BLaER1 (cell line): Measurements from ENCODE around the gene ADCY6.
"Not testable (repeated sequence)": the region's sequence is repeated elsewhere in the genome, so short reads cannot be mapped to it uniquely, and the experiment has no call there.

Source experiments
- H3K27ac ChIP-seq: shearing (Covaris generic); formaldehyde crosslinking; 2 replicates; pipeline ENCODE4 v1.8.1; 2022
- H3K27me3 ChIP-seq: shearing (Covaris generic); formaldehyde crosslinking; 2 replicates; pipeline ENCODE4 v1.8.1; 2022
- H3K36me3 ChIP-seq: shearing (Covaris generic); formaldehyde crosslinking; 2 replicates; pipeline ENCODE4 v1.8.1; 2022
- H3K4me1 ChIP-seq: shearing (Covaris generic); formaldehyde crosslinking; 2 replicates; pipeline ENCODE4 v1.8.1; 2022
- H3K4me2 ChIP-seq: shearing (Covaris generic); formaldehyde crosslinking; 2 replicates; pipeline ENCODE4 v1.8.1; 2022
- H3K4me3 ChIP-seq: shearing (Covaris generic); formaldehyde crosslinking; 2 replicates; pipeline ENCODE4 v1.8.1; 2022
- H3K9ac ChIP-seq: shearing (Covaris generic); formaldehyde crosslinking; 2 replicates; pipeline ENCODE4 v1.8.1; 2022
- H3K9me3 ChIP-seq: shearing (Covaris generic); formaldehyde crosslinking; 2 replicates; pipeline ENCODE4 v1.8.1; 2022
- H4K20me1 ChIP-seq: shearing (Covaris generic); formaldehyde crosslinking; 2 replicates; pipeline ENCODE4 v1.8.1; 2022
- Cebpa-rat ChIP-seq: shearing (Covaris generic); IDR thresholded peaks from 2 replicates; pipeline ENCODE4 v1.8.1; 2022

Gene ADCY6

DNA sequence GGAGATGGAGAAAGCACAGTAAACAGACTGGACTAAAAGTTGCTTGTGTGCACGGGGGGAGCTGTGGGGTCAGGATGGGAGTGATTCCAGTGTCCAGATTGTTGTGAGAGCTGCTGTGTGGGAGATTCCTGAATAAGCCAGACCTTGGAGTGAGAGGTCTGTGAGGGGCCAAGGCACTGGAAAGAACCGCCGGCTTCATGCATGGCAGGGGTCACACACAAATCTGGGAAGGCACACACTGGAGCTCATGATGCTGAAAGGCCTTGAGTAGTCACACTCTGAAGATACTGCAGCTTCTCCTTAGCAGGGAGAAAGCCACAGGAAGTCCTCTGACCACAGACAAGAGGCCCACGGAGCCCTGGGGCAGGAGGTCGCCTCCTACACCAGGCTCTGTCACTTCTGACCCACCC lies 23.1 kb downstream of the ADCY6 start:
- TF ChIP-seq Cebpa-rat = no peak
- Histone ChIP-seq H3K4me2 (peak overlapping the region; percentile 81), H3K4me1 (peaks cover 52% of the 10 kb centered on the region), H3K9ac (peak overlapping the region; percentile 39), H3K27ac (peak overlapping the region; percentile 60), H3K4me3 (no peak overlapping the region), H3K27me3 (no peaks in the 10 kb centered on the region), H3K36me3 (peaks cover 60% of the 10 kb centered on the region), H3K9me3 (no peaks in the 10 kb centered on the region), H4K20me1 (no peaks in the 10 kb centered on the region)

DNA sequence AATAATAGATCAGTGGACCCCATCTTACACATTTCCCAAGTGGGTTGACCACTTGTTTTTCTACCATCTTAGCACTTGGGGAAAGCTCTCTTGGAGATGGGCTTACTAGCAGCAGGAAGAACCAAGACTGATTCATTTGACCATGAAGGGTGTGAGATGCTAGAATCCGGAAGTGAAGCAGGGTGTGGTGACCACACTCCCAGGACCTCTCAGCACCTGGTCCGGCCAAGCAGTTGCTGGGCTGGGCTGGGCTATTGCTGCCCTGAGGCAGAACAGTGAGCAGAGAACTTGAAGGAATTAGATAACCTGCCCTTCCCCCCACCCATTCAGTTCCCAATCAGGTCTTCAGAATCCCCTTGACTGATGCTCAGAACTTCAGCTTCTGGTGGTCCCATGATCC lies 24.4 kb downstream of the ADCY6 start:
- no peak overlapping the region for H3K27ac ChIP-seq
- H3K4me2 ChIP-seq = no peak overlapping the region
- no peaks in the 10 kb centered on the region for H3K9me3 ChIP-seq
- no peak overlapping the region for H3K9ac ChIP-seq
- H3K4me1 ChIP-seq = peaks cover 52% of the 10 kb centered on the region
- no peak overlapping the region for H3K4me3 ChIP-seq
- H3K27me3 ChIP-seq = no peaks in the 10 kb centered on the region
- no peak for TF ChIP-seq Cebpa-rat
- no peaks in the 10 kb centered on the region for H4K20me1 ChIP-seq
- H3K36me3 ChIP-seq = peaks cover 51% of the 10 kb centered on the region

DNA sequence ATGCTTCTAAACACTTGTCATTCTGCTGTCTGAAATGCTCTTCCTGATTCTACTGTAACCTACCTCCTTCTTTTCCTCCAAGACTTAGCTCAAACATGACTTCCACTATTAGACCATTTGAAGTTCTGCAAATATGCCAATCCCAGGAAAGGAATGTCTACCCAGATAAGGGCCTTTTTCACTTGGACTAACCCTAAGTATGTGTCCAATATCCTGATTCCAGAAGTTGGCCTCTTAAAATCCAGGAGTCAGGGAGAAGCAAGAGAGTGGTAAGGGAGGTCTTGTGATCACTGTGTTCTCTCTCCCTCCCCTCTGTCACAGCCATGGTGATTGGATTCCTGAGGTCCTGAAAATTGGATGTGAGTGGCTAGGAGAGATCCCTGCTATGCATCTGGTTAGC lies 30.2 kb downstream of the ADCY6 start:
- no peak overlapping the region for H3K4me2 ChIP-seq
- no peak overlapping the region for H3K27ac ChIP-seq
- no peaks in the 10 kb centered on the region for H3K36me3 ChIP-seq
- H3K4me1 ChIP-seq = peaks cover 17% of the 10 kb centered on the region
- H4K20me1 ChIP-seq = no peaks in the 10 kb centered on the region
- no peak overlapping the region for H3K4me3 ChIP-seq
- no peak for TF ChIP-seq Cebpa-rat
- H3K27me3 ChIP-seq = no peaks in the 10 kb centered on the region
- no peaks in the 10 kb centered on the region for H3K9me3 ChIP-seq
- no peak overlapping the region for H3K9ac ChIP-seq

DNA sequence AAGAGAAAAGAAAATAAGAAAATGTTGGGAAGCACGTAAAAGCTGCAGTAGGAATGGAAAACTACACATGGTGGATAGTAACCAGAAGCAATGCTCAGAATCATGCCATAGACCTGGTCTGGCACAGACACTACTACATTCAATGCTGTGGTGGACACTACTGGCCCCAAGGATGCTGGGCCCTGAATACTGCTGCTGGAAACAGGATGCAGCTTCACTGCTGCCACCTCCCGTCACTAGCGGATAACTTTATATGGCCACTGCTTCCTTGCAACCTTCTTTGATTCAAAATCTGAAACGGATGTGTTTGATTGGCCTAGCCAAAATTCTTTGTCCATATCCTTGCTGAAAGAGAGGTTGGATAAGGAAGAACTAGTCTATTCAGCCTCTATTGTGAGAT lies 30.7 kb downstream of the ADCY6 start:
- Histone ChIP-seq H3K9ac (no peak overlapping the region), H4K20me1 (no peaks in the 10 kb centered on the region), H3K4me3 (no peak overlapping the region), H3K27me3 (no peaks in the 10 kb centered on the region), H3K27ac (no peak overlapping the region), H3K36me3 (no peaks in the 10 kb centered on the region), H3K4me1 (peaks cover 14% of the 10 kb centered on the region), H3K4me2 (no peak overlapping the region), H3K9me3 (no peaks in the 10 kb centered on the region)
- TF ChIP-seq Cebpa-rat = no peak

DNA sequence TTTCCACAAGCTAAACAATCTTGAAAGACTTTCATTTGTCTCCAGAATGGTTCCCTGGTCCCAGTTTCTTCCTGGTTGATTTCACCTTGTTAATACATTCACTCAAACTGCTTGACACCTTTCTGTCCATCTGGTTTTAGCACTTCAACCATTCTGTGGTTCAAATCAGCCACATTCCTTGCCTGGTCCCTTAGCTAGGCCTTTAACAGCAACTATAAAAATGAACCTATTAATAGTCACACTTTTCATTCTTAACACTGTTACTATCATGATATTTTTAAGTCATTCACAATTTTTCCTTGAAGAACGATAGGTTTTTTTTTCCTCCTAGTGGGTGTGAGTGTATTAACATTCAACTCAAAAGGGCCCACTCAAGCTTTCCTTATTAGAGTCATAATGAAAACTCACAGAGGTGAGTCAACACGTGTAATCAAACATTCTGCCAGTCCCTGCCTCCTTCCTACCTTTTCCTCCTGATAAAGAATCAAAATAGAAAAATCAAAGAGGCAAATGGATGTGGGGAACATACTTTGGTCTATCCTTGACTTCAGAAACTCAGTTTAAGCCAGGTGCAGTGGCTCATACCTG lies 38.0 kb downstream of the ADCY6 start:
- Histone ChIP-seq H3K36me3 (no peaks in the 10 kb centered on the region), H3K9ac (no peak overlapping the region), H3K4me2 (no peak overlapping the region), H3K27ac (no peak overlapping the region), H3K9me3 (no peaks in the 10 kb centered on the region), H3K4me1 (peaks cover 9% of the 10 kb centered on the region; the same call in 1 of the 2 replicates), H3K4me3 (no peak overlapping the region), H4K20me1 (no peaks in the 10 kb centered on the region), H3K27me3 (no peaks in the 10 kb centered on the region)
- no peak for TF ChIP-seq Cebpa-rat

DNA sequence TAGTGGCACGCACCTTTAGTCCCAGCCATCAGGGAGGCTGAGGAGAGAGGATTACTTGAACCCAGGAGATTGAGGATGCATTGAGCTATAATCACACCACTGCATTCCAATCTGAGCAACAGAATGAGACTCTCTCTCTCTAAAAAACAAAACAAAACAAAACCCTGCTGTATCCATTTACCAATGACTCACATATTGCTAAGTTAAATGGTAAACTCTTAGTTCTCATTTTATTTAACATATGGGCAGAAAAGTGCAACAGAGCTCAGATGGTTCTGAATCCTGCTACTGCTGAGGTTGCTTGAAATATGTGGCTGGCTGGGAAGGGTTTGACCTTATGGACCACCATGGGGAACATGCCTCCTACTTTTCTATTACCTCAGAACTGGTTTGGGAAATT lies 38.7 kb downstream of the ADCY6 start:
- no peak overlapping the region for H3K4me2 ChIP-seq

DNA sequence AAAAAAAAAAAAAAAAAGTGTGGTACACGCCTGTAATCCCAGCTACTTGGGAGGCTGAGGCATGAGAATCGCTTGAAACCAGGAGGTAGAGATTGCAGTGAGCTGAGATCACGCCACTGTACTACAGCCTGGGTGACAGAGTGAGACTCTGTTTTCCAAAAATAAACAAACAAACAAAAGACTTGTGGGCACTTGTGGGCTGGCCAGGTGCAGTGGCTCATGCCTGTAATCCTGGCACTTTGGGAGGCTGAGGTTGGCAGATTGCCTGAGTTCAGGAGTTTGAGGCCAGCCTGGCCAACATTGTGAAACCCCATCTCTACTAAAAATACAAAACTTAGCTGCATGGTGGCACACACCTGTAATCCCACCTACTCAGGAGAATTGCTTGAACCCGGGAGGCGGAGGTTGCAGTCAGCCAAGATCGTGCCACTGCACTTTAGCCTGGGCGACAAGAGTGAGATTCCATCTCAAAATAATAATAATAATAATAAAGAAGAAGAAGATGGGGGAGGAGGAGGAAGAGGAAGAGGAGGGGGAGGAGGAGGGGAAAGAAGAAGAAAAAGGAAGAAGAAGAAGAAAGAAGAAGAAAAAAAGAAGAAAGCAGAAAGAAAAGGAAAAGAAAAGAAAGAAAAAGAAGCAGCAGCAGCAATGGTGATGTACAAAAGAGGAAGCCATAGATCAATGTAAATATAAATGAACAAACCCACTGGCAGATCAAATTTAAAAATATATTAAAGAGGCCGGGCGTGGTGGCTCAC lies 44.5 kb downstream of the ADCY6 start:
- Histone ChIP-seq H4K20me1 (no peaks in the 10 kb centered on the region), H3K27ac (no peak overlapping the region), H3K4me1 (peaks cover 8% of the 10 kb centered on the region), H3K27me3 (no peaks in the 10 kb centered on the region), H3K36me3 (no peaks in the 10 kb centered on the region), H3K4me3 (no peak overlapping the region), H3K9ac (no peak overlapping the region), H3K9me3 (no peaks in the 10 kb centered on the region), H3K4me2 (peak overlapping the region; percentile 59)
- TF ChIP-seq Cebpa-rat = no peak

More for the DNA sequence above, 38.7 kb downstream of the ADCY6 start:
- no peak for TF ChIP-seq Cebpa-rat
- no peak overlapping the region for H3K9ac ChIP-seq
- H3K27ac ChIP-seq = no peak overlapping the region
- no peaks in the 10 kb centered on the region for H3K9me3 ChIP-seq
- H3K27me3 ChIP-seq = no peaks in the 10 kb centered on the region
- no peaks in the 10 kb centered on the region for H3K36me3 ChIP-seq
- H3K4me3 ChIP-seq = no peak overlapping the region
- H3K4me1 ChIP-seq = peaks cover 9% of the 10 kb centered on the region; the same call in 1 of the 2 replicates
- no peaks in the 10 kb centered on the region for H4K20me1 ChIP-seq

DNA sequence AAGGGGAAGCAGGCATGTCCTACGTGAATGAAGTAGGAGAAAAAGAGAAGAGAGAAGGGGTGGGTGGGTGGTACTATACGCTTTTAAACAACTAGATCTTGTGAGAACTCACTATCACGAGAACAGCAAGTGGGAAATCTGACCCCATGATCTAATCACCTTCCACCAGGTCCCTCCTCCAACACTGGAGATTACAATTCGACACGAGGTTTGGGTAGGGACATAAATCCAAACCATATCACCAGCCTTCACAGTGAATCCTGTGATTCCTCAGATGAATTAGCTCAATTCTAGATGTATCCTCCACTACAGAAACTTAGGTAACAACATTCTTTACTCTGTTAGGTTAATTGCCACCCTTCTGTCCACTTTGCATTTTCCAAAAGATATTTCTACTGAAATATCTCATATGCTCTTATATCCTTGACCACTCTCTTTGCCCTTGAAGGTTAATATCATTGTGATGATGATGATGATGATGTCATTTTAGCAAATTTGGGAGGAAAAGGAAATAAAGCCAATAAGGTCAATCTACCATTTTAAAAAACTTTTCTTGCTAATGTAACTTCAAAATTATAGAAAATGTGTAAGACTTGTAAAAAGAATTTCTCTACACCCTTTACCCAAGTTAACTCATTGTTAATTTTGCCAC lies 49.1 kb downstream of the ADCY6 start:
- no peaks in the 10 kb centered on the region for H4K20me1 ChIP-seq
- H3K27me3 ChIP-seq = no peaks in the 10 kb centered on the region
- H3K27ac ChIP-seq = no peak overlapping the region
- no peak overlapping the region for H3K9ac ChIP-seq
- H3K9me3 ChIP-seq = no peaks in the 10 kb centered on the region
- no peaks in the 10 kb centered on the region for H3K36me3 ChIP-seq
- H3K4me2 ChIP-seq = no peak overlapping the region
- peaks cover 8% of the 10 kb centered on the region for H3K4me1 ChIP-seq
- no peak for TF ChIP-seq Cebpa-rat
- no peak overlapping the region for H3K4me3 ChIP-seq

DNA sequence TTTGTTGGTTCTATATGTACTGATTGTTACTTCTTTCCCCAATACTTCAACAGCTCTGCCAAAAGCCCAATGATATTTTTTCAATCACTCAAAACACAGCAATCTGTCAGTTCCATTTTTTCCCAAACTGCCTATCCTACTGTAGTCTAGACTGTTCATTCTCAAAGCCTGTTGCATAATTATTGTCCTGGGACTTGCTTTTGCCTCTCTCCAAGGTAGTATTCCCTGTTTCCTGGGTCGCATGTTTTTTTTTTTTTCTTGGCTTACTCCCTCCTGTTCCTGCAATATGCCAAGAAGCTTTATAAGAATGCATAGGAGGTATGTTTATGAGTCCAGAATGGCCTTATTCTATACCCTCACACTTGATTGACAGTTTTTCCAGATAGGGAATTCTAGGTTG lies 52.4 kb downstream of the ADCY6 start:
- no peak overlapping the region for H3K4me2 ChIP-seq
- no peak for TF ChIP-seq Cebpa-rat
- no peak overlapping the region for H3K4me3 ChIP-seq
- no peaks in the 10 kb centered on the region for H3K36me3 ChIP-seq
- no peak overlapping the region for H3K9ac ChIP-seq
- H3K4me1 ChIP-seq = no peaks in the 10 kb centered on the region
- no peak overlapping the region for H3K27ac ChIP-seq
- no peaks in the 10 kb centered on the region for H4K20me1 ChIP-seq
- no peaks in the 10 kb centered on the region for H3K9me3 ChIP-seq
- H3K27me3 ChIP-seq = no peaks in the 10 kb centered on the region

DNA sequence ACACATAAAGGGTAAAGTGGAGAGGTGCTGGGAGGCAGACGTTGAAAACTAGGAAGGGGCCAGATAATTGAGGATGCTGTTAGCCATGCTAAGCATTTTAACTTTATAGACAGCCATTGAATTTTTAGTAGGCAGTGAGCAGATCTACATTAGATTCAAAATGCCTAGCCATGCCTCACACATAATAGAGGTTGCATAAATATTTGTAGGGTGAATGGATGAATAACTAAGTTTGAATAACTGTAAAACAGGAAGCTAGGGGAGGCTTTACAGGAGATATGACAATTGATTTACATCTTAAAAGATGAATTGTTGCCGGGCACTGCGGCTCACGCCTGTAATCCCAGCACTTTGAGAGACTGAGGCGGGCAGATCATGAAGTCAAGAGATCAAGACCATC lies 60.1 kb downstream of the ADCY6 start:
- Histone ChIP-seq H3K36me3 (no peaks in the 10 kb centered on the region), H3K27ac (no peak overlapping the region), H3K4me2 (no peak overlapping the region), H3K4me3 (no peak overlapping the region), H3K4me1 (no peaks in the 10 kb centered on the region), H3K27me3 (no peaks in the 10 kb centered on the region), H3K9me3 (no peaks in the 10 kb centered on the region), H4K20me1 (no peaks in the 10 kb centered on the region), H3K9ac (no peak overlapping the region)
- no peak for TF ChIP-seq Cebpa-rat

DNA sequence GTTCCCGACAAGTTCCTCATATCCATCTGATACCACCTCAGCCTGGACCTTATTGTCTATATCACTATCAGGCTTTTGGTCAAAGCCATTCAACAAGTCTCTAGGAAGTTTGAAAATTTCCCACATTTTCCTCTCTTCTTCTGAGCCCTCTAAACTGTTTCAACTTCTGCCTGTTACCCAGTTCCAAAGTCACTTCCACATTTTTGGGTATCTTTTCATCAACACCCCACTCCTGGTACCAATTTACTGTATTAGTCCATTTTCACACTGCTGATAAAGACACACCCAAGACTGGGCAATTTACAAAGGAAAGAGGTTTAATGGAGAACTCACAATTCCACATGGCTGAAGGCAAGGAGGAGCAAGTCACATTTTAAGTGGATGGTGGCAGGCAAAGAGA lies 68.2 kb downstream of the ADCY6 start:
- not testable (repeated sequence) for H3K4me3 ChIP-seq, H3K27ac ChIP-seq, H4K20me1 ChIP-seq, H3K4me2 ChIP-seq, H3K4me1 ChIP-seq, H3K27me3 ChIP-seq, H3K36me3 ChIP-seq, H3K9ac ChIP-seq
- peaks cover 28% of the 10 kb centered on the region for H3K9me3 ChIP-seq

DNA sequence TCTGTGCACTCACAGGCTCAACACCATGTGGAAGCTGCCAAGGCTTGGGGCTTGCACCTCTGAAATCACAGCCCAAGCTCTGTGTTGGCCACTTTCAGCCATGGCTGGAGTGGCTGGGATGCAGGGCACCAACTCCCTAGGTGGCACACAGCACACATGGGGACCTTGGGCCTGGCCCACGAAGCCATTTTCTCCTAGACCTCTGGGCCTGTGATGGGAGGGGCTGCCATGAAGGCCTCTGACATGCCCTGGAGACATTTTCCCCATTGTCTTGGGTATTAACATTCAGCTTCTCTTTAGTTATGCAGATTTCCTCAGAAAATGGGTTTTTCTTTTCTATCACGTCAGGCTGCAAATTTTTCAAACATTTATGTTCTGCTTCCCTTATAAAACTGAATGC lies 68.7 kb downstream of the ADCY6 start:
- not testable (repeated sequence) for H3K27me3 ChIP-seq, H3K27ac ChIP-seq
- H4K20me1 ChIP-seq = peaks cover 12% of the 10 kb centered on the region

DNA sequence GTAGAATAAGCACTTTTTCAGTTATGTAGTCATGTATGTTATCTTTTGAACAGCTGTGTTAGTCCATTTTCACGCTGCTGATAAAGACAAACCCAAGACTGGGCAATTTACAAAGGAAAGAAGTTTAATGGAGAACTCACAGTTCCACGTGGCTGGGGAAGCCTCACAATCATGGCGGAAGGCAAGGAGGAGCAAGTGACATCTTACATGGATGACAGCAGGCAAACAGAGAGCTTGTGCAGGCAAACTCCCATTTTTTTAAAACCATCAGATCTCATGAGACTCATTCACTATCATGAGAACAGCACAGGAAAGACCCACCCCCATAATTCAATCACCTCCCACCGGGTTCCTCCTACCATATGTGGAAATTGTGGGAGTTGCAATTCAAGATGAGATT lies 69.9 kb downstream of the ADCY6 start:
- H3K27me3 ChIP-seq, H3K4me2 ChIP-seq, H3K9ac ChIP-seq, H3K27ac ChIP-seq, H3K4me3 ChIP-seq: not testable (repeated sequence)
- Histone ChIP-seq H3K4me1 (peaks cover 26% of the 10 kb centered on the region), H3K36me3 (peaks cover 11% of the 10 kb centered on the region), H4K20me1 (peaks cover 24% of the 10 kb centered on the region), H3K9me3 (peaks cover 28% of the 10 kb centered on the region)

More for the DNA sequence above, 68.7 kb downstream of the ADCY6 start:
- not testable (repeated sequence) for H3K36me3 ChIP-seq, H3K4me3 ChIP-seq, H3K4me2 ChIP-seq, H3K9ac ChIP-seq
- H3K9me3 ChIP-seq = peaks cover 28% of the 10 kb centered on the region
- H3K4me1 ChIP-seq = peaks cover 14% of the 10 kb centered on the region
